Astrocyte (in vitro differentiated cells and primary cell): ENCODE measurements around the gene SLC25A5. TPM values are rescaled to one million over a fixed set of nuclear protein-coding genes. Genes with fewer than 3 reads are reported as not detected.
A peak's percentile ranks its signal among the peaks of the same experiment; 100 is the strongest.

Source experiments
- DNase-seq: peaks from one replicate; pipeline ENCODE4 v3.0.0-alpha.2; 2010; ENCODE audit warnings: low read depth
- FAIRE-seq: peaks from 2 replicates; lab custom pipeline; 2011; peaks lifted over from hg19 to GRCh38; lab: Jason Lieb, UNC
- H2AFZ ChIP-seq: 2 replicates; pipeline ENCODE4 v1.6.0; 2012; ENCODE audit warnings: low read depth, low read length, inconsistent platforms
- H3K27ac ChIP-seq: 2 replicates; pipeline ENCODE4 v1.5.1; 2011; ENCODE audit warnings: low read depth, low read length, inconsistent platforms
- H3K27me3 ChIP-seq: 2 replicates; pipeline ENCODE4 v1.6.0; 2011; ENCODE audit warnings: low read length, inconsistent platforms; ENCODE audit not compliant: insufficient read depth
- H3K36me3 ChIP-seq: 2 replicates; pipeline ENCODE4 v1.5.1; 2011; ENCODE audit warnings: low read length, inconsistent platforms; ENCODE audit not compliant: insufficient read depth
- H3K4me1 ChIP-seq: 2 replicates; pipeline ENCODE4 v1.5.1; 2011; ENCODE audit warnings: low read length, inconsistent platforms; ENCODE audit not compliant: insufficient read depth
- H3K4me2 ChIP-seq: 2 replicates; pipeline ENCODE4 v1.6.0; 2012; ENCODE audit warnings: low read length, inconsistent platforms
- H3K4me3 ChIP-seq: 2 replicates; pipeline ENCODE4 v1.5.1; 2011; ENCODE audit warnings: low read depth, mild to moderate bottlenecking, low read length, inconsistent platforms; ENCODE audit not compliant: insufficient read depth
- H3K79me2 ChIP-seq: 2 replicates; pipeline ENCODE4 v1.6.0; 2012; ENCODE audit warnings: mild to moderate bottlenecking, low read length, inconsistent platforms; ENCODE audit not compliant: insufficient read depth
- H3K9ac ChIP-seq: 2 replicates; pipeline ENCODE4 v1.6.0; 2012; ENCODE audit warnings: mild to moderate bottlenecking, low read length, inconsistent platforms
- H3K9me3 ChIP-seq: 2 replicates; pipeline ENCODE4 v1.5.1; 2012; ENCODE audit warnings: low read depth, mild to moderate bottlenecking, low read length, inconsistent platforms; ENCODE audit not compliant: insufficient read depth
- H4K20me1 ChIP-seq: 2 replicates; pipeline ENCODE4 v1.6.0; 2012; ENCODE audit warnings: low read length, inconsistent platforms; ENCODE audit not compliant: insufficient read depth
- H3K27ac Mint-ChIP-seq: one replicate; pipeline ENCODE4 v1.8.0; 2021; ENCODE audit warnings: mild to moderate bottlenecking, mixed read lengths; ENCODE audit not compliant: unreplicated experiment
- H3K27me3 Mint-ChIP-seq: one replicate; pipeline ENCODE4 v1.8.0; 2021; ENCODE audit warnings: low read depth, mixed read lengths; ENCODE audit not compliant: unreplicated experiment
- H3K36me3 Mint-ChIP-seq: one replicate; pipeline ENCODE4 v1.8.0; 2021; ENCODE audit warnings: low read depth, mixed read lengths; ENCODE audit not compliant: unreplicated experiment
- H3K4me1 Mint-ChIP-seq: one replicate; pipeline ENCODE4 v1.8.0; 2021; ENCODE audit warnings: low read depth, mixed read lengths; ENCODE audit not compliant: unreplicated experiment
- H3K4me3 Mint-ChIP-seq: one replicate; pipeline ENCODE4 v1.8.0; 2021; ENCODE audit warnings: mild to moderate bottlenecking, moderate library complexity, mixed read lengths; ENCODE audit not compliant: unreplicated experiment
- H3K9me3 Mint-ChIP-seq: one replicate; pipeline ENCODE4 v1.8.0; 2021; ENCODE audit warnings: mild to moderate bottlenecking, mixed read lengths; ENCODE audit not compliant: unreplicated experiment
- EZH2 ChIP-seq: IDR thresholded peaks from 2 replicates; pipeline ENCODE4 v1.6.1; 2012; ENCODE audit warnings: mild to moderate bottlenecking, low read length, inconsistent platforms; ENCODE audit not compliant: insufficient read depth
- total RNA-seq: library from RNA; stranded (reverse); gene quantifications from 2 replicates; pipeline ENCODE4 v1.2.1, GENCODE V29; 2021
- TF ChIP-seq, protein P1 (sequence below): IDR thresholded peaks from 2 replicates; pipeline ENCODE4 v1.5.1; 2011; ENCODE audit warnings: low read depth, mild to moderate bottlenecking, inconsistent platforms, low read length, moderate library complexity; ENCODE audit not compliant: insufficient read depth

The SLC25A5 gene
- total RNA-seq, 1 donor from 2014 or later = 176 TPM

DNA sequence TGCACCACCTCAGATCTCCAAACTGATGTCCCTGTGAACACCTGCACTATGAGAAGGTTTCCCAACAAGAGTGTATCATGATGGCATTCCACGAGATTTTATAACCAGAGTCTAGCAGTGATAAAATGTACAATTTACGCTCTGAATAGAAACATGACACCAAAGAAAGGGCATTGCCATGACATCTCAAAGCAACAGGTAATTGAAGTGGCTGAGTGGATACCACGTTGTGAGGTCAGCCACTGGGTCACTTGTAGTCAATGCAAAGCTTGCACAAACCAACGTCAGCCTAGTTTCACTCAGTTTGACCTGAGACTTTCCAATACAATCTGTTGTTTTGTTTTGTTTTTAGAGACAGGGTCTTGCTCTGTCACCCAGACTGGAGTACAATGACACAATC lies 15.0 kb upstream of the SLC25A5 start:
- no peak overlapping the region for H3K27ac Mint-ChIP-seq
- no peak overlapping the region for H3K4me3 ChIP-seq
- H3K4me1 Mint-ChIP-seq = no peaks in the 10 kb centered on the region
- FAIRE-seq (peak; percentile 90), DNase-seq (no peak)
- H3K36me3 ChIP-seq = no peaks in the 10 kb centered on the region
- no peak overlapping the region for H2AFZ ChIP-seq
- H4K20me1 ChIP-seq = no peaks in the 10 kb centered on the region
- H3K9me3 ChIP-seq = no peaks in the 10 kb centered on the region
- H3K27me3 Mint-ChIP-seq = no peaks in the 10 kb centered on the region
- no peak overlapping the region for H3K9ac ChIP-seq
- no peaks in the 10 kb centered on the region for H3K79me2 ChIP-seq
- H3K36me3 Mint-ChIP-seq = peaks cover 5% of the 10 kb centered on the region
- no peaks in the 10 kb centered on the region for H3K9me3 Mint-ChIP-seq
- H3K4me1 ChIP-seq = no peaks in the 10 kb centered on the region
- no peak overlapping the region for H3K4me3 Mint-ChIP-seq
- H3K4me2 ChIP-seq = no peak overlapping the region
- TF ChIP-seq, protein P1, sequence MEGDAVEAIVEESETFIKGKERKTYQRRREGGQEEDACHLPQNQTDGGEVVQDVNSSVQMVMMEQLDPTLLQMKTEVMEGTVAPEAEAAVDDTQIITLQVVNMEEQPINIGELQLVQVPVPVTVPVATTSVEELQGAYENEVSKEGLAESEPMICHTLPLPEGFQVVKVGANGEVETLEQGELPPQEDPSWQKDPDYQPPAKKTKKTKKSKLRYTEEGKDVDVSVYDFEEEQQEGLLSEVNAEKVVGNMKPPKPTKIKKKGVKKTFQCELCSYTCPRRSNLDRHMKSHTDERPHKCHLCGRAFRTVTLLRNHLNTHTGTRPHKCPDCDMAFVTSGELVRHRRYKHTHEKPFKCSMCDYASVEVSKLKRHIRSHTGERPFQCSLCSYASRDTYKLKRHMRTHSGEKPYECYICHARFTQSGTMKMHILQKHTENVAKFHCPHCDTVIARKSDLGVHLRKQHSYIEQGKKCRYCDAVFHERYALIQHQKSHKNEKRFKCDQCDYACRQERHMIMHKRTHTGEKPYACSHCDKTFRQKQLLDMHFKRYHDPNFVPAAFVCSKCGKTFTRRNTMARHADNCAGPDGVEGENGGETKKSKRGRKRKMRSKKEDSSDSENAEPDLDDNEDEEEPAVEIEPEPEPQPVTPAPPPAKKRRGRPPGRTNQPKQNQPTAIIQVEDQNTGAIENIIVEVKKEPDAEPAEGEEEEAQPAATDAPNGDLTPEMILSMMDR = no peak
- TF ChIP-seq EZH2 = no peak
- no peaks in the 10 kb centered on the region for H3K27me3 ChIP-seq
- no peak overlapping the region for H3K27ac ChIP-seq

DNA sequence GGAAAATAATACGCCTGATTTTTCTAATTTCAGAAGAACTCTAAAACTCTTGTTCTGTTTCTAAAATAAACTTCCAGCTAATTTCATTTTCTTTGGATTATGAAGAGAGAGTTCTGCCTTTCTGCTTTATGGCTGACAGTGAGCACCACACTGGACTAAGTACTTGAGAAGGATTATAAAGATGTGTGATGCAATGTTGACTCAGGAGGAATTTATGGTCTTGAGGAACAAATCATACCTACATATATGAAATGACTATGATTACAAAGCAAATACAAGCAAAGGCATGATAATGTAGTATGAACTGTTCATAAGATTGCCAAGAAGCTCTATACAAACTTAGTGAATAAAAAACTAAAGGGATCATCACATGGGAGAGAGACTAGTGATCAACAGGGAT lies 13.0 kb upstream of the SLC25A5 start:
- Histone ChIP-seq H3K4me1 (no peaks in the 10 kb centered on the region), H3K79me2 (no peaks in the 10 kb centered on the region), H3K9ac (no peak overlapping the region), H2AFZ (no peak overlapping the region), H3K36me3 (no peaks in the 10 kb centered on the region), H3K9me3 (no peaks in the 10 kb centered on the region), H3K4me2 (no peak overlapping the region), H3K27ac (no peak overlapping the region), H3K4me3 (no peak overlapping the region), H3K27me3 (no peaks in the 10 kb centered on the region), H4K20me1 (no peaks in the 10 kb centered on the region)
- TF ChIP-seq EZH2 = no peak
- TF ChIP-seq, protein P1 = no peak
- H3K27ac Mint-ChIP-seq = no peak overlapping the region
- no peaks in the 10 kb centered on the region for H3K4me1 Mint-ChIP-seq
- H3K4me3 Mint-ChIP-seq = no peak overlapping the region
- no peak for FAIRE-seq
- DNase-seq = no peak
- H3K9me3 Mint-ChIP-seq = no peaks in the 10 kb centered on the region
- H3K27me3 Mint-ChIP-seq = no peaks in the 10 kb centered on the region
- H3K36me3 Mint-ChIP-seq = peaks cover 5% of the 10 kb centered on the region

DNA sequence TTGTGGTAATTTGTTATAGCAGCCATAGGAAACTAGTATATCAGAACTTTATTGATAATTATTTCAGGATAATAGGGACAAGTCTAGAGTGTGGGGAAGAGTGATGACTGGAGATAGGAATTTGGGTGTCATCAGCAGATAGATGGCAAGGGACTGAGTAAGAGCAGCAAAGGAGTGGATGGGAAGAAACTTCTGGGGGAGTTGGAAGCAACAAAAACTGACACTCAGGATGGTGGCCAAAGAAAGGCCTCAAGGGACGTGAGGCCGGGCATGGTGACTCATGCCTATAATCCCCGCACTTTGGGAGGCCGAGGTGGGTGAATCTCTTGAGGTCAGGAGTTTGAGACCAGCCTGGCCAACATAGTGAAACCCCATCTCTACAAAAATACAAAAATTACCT lies 9.1 kb upstream of the SLC25A5 start:
- peak; percentile 73 for FAIRE-seq
- no peaks in the 10 kb centered on the region for H3K27me3 Mint-ChIP-seq
- H3K4me3 Mint-ChIP-seq = no peak overlapping the region
- no peaks in the 10 kb centered on the region for H3K36me3 Mint-ChIP-seq
- Histone ChIP-seq H3K4me3 (no peak overlapping the region), H4K20me1 (no peaks in the 10 kb centered on the region), H3K27ac (no peak overlapping the region), H2AFZ (no peak overlapping the region), H3K79me2 (no peaks in the 10 kb centered on the region), H3K4me2 (no peak overlapping the region), H3K9ac (no peak overlapping the region), H3K36me3 (no peaks in the 10 kb centered on the region), H3K9me3 (no peaks in the 10 kb centered on the region), H3K4me1 (no peaks in the 10 kb centered on the region), H3K27me3 (no peaks in the 10 kb centered on the region)
- TF ChIP-seq, protein P1 = no peak
- TF ChIP-seq EZH2 = no peak
- peak overlapping the region; percentile 77 for H3K27ac Mint-ChIP-seq
- H3K9me3 Mint-ChIP-seq = no peaks in the 10 kb centered on the region
- no peaks in the 10 kb centered on the region for H3K4me1 Mint-ChIP-seq
- no peak for DNase-seq
